K562 (cell line): ENCODE measurements around the gene CXCL6. TPM values are rescaled to one million over a fixed set of nuclear protein-coding genes. Genes with fewer than 3 reads are reported as not detected.
A peak's percentile ranks its signal among the peaks of the same experiment; 100 is the strongest.

Source experiments
- ATAC-seq: fragments of 200-7000 bp; cut with Tn5 transposase; 3 replicates; pipeline ENCODE4 v1.9.1; 2020; ENCODE audit warnings: moderate library complexity
- BruUV-seq: library from RNA; stranded (reverse); fragments of 400-500 nt; replicated peaks from 2 replicates; lab custom pipeline; 2021; lab: Mats Ljungman, UMichigan
- CTCF ChIA-PET: fragments of 300-600 bp; formaldehyde crosslinking; extraction: SDS; loops from one replicate; lab custom pipeline; 2021; ENCODE audit warnings: low intra/inter-chr PET ratio; lab: Yijun Ruan, JAX
- POLR2A ChIA-PET: fragments of 300-600, 350-650 bp; sonication (Branson Sonifier 250); formaldehyde crosslinking; extraction: SDS; loops from one replicate; lab custom pipeline; 2021; ENCODE audit warnings: antibody characterized with exemption, inconsistent platforms; lab: Yijun Ruan, JAX
- DNase-seq, 4 experiments: peaks; one replicate each; pipeline versions ENCODE4 v3.0.0 to v3.0.0-alpha.2; 2011 to 2018; ENCODE audit warnings: low spot score in 3 of 4, mixed read lengths in 3 of 4; ENCODE audit errors: extremely low read depth in 1 of 4
- FAIRE-seq: peaks from 2 replicates; lab custom pipeline; 2011; peaks lifted over from hg19 to GRCh38; lab: Jason Lieb, UNC
- H2AFZ ChIP-seq: 2 replicates; pipeline ENCODE4 v1.6.0; 2011; ENCODE audit warnings: low read depth, low read length, control low read depth, inconsistent platforms
- H3K27ac ChIP-seq: fragments of 200-600 bp; 3 replicates; pipeline ENCODE4 v1.8.0; 2011; ENCODE audit warnings: low read depth, mild to moderate bottlenecking, control low read depth, inconsistent platforms, low read length, moderate library complexity, mixed read lengths; ENCODE audit errors: extremely low read depth
- H3K27me3 ChIP-seq, 2 experiments: fragments of 300-600 bp in 1 of 2; 2 replicates in 1 of 2; 3 replicates in 1 of 2; pipeline versions ENCODE4 v1.6.0 to v1.8.0; 2011; ENCODE audit warnings: inconsistent platforms in 2 of 2, low read length in 2 of 2, mild to moderate bottlenecking in 1 of 2, mixed read lengths in 1 of 2, moderate library complexity in 1 of 2; ENCODE audit not compliant: control insufficient read depth in 2 of 2, insufficient read depth in 2 of 2
- H3K36me3 ChIP-seq: fragments of 300-600 bp; 3 replicates; pipeline ENCODE4 v1.8.0; 2011; ENCODE audit warnings: mild to moderate bottlenecking, low read length, inconsistent platforms; ENCODE audit not compliant: control insufficient read depth, insufficient read depth
- H3K4me1 ChIP-seq, 2 experiments: fragments of 200-600 bp in 1 of 2; replicated peaks in 1 of 2; 2 replicates in 1 of 2; 3 replicates in 1 of 2; pipeline versions ENCODE4 v1.5.1 to v1.8.0; 2011; ENCODE audit warnings: inconsistent platforms in 2 of 2, low read length in 2 of 2, mild to moderate bottlenecking in 1 of 2, mixed read lengths in 1 of 2, moderate library complexity in 1 of 2; ENCODE audit not compliant: control insufficient read depth in 2 of 2, insufficient read depth in 2 of 2
- H3K4me2 ChIP-seq: 2 replicates; pipeline ENCODE4 v1.6.1; 2011; ENCODE audit warnings: low read length, control low read depth, inconsistent platforms, mixed read lengths; ENCODE audit not compliant: insufficient read depth
- H3K4me3 ChIP-seq: fragments of 200-600 bp; sonication (generic), shearing (Covaris generic); 2 replicates; pipeline ENCODE4 v1.5.1; 2016; ENCODE audit warnings: control low read depth, inconsistent platforms
- H3K79me2 ChIP-seq: fragments of 200-600 bp; 3 replicates; pipeline ENCODE4 v1.8.0; 2011; ENCODE audit warnings: low read length, inconsistent platforms; ENCODE audit not compliant: control insufficient read depth, insufficient read depth
- H3K9ac ChIP-seq, 2 experiments: 2 replicates each; pipeline versions ENCODE4 v1.6.0 to v1.6.1; 2011; ENCODE audit warnings: low read depth in 2 of 2, low read length in 2 of 2, control low read depth in 1 of 2, inconsistent platforms in 1 of 2, mild to moderate bottlenecking in 1 of 2, mixed read lengths in 1 of 2; ENCODE audit not compliant: insufficient read depth in 1 of 2
- H3K9me1 ChIP-seq: one replicate; pipeline ENCODE4 v1.6.0; 2011; ENCODE audit warnings: inconsistent platforms, mild to moderate bottlenecking, low read length, moderate library complexity; ENCODE audit not compliant: control insufficient read depth, insufficient read depth
- H3K9me3 ChIP-seq: replicated peaks from 2 replicates; pipeline ENCODE4 v1.5.1; 2011; ENCODE audit warnings: low read depth, low read length, inconsistent platforms; ENCODE audit not compliant: control insufficient read depth, insufficient read depth
- H4K20me1 ChIP-seq: replicated peaks from 2 replicates; pipeline ENCODE4 v1.6.1; 2011; ENCODE audit warnings: low read length, inconsistent platforms, mixed read lengths; ENCODE audit not compliant: control insufficient read depth, insufficient read depth
- BMI1 ChIP-seq: fragments of 150-350 bp; IDR thresholded peaks from 2 replicates; pipeline ENCODE4 v1.6.1; 2014; ENCODE audit warnings: low read length
- C11orf30 ChIP-seq: fragments of 450-650 bp; IDR thresholded peaks from 2 replicates; pipeline ENCODE4 v1.6.1; 2016; ENCODE audit warnings: low read depth, mild to moderate bottlenecking
- CCNT2 ChIP-seq: IDR thresholded peaks from 2 replicates; pipeline ENCODE4 v1.6.1; 2011; ENCODE audit warnings: borderline replicate concordance, low read depth, mild to moderate bottlenecking, moderate library complexity, mixed read lengths, low read length; ENCODE audit not compliant: insufficient read length; ENCODE audit errors: extremely low read depth
- MIER1 ChIP-seq: fragments of 450-650 bp; IDR thresholded peaks from 2 replicates; pipeline ENCODE4 v1.6.1; 2016; ENCODE audit warnings: antibody characterized with exemption, mild to moderate bottlenecking, low read depth
- POU5F1 ChIP-seq: fragments of 150-350 bp; IDR thresholded peaks from 2 replicates; pipeline ENCODE4 v1.6.1; 2014; ENCODE audit warnings: borderline replicate concordance, low read length, low read depth, mild to moderate bottlenecking; ENCODE audit not compliant: partially characterized antibody
- RBBP5 ChIP-seq: fragments of 200-600 bp; sonication (generic); IDR thresholded peaks from 2 replicates; pipeline ENCODE4 v1.6.1; 2012; ENCODE audit warnings: borderline replicate concordance, mild to moderate bottlenecking, low read length, control low read depth, inconsistent platforms; ENCODE audit not compliant: insufficient read depth, poor library complexity, severe bottlenecking
- SAP30 ChIP-seq: fragments of 200-600 bp; sonication (generic); IDR thresholded peaks from 2 replicates; pipeline ENCODE4 v1.6.1; 2012; ENCODE audit warnings: borderline replicate concordance, low read depth, mild to moderate bottlenecking, moderate library complexity, low read length, control low read depth, inconsistent platforms; ENCODE audit not compliant: insufficient read depth, poor library complexity, severe bottlenecking
- SP1 ChIP-seq: sonication (generic); formaldehyde crosslinking; IDR thresholded peaks from 2 replicates; pipeline ENCODE4 v1.8.1; 2022; ENCODE audit warnings: mild to moderate bottlenecking, missing genetic modification reagents
- SREBF2 ChIP-seq: sonication (generic); formaldehyde crosslinking; IDR thresholded peaks from 2 replicates; pipeline ENCODE4 v1.4.0; 2020; ENCODE audit warnings: mild to moderate bottlenecking, missing genetic modification reagents
- TAF9B ChIP-seq: fragments of 450-650 bp; IDR thresholded peaks from 2 replicates; pipeline ENCODE4 v1.6.1; 2018; ENCODE audit warnings: mild to moderate bottlenecking; ENCODE audit not compliant: partially characterized antibody
- TAL1 ChIP-seq: fragments of 450-650 bp; IDR thresholded peaks from 2 replicates; pipeline ENCODE4 v1.6.1; 2016; ENCODE audit warnings: mild to moderate bottlenecking
- ZNF316 ChIP-seq: fragments of 450-650 bp; IDR thresholded peaks from 2 replicates; pipeline ENCODE4 v1.6.1; 2016
- ZNF408 ChIP-seq: fragments of 250-450 bp; sonication (Bioruptor Pico); IDR thresholded peaks from 2 replicates; pipeline ENCODE4 v1.4.0; 2020; ENCODE audit warnings: low read depth, mild to moderate bottlenecking, moderate library complexity
- ZNF561 ChIP-seq: fragments of 450-650 bp; formaldehyde crosslinking; conservative IDR thresholded peaks from 2 replicates; pipeline ENCODE4 v1.4.0; 2020; ENCODE audit warnings: mild to moderate bottlenecking, moderate library complexity
- WGBS: fragments of 100-300 bp; shearing (Covaris generic); methylation state at CpG from one replicate; pipeline ENCODE4 v1.1.6; 2016; ENCODE audit warnings: low coverage, mixed read lengths; ENCODE audit not compliant: insufficient coverage; ENCODE audit errors: missing lambda C conversion rate; 5-methylcytosine and 5-hydroxymethylcytosine counted together
- in situ Hi-C: fragments of 300-500 bp; cut with MboI; formaldehyde crosslinking; loops from 4 replicates; pipeline ENCODE4 v1.15.0; 2018; ENCODE audit warnings: inconsistent platforms, mixed read lengths
- intact Hi-C: fragments of 100-400 bp; cut with micrococcal nuclease; formaldehyde crosslinking; loops from 2 replicates; pipeline ENCODE4 v1.14.2; 2022
- polyA plus RNA-seq, 8 experiments: library from polyadenylated mRNA; depleted of rRNA in 4 of 8; stranded (reverse) in 5 of 8; unstranded in 3 of 8; fragments of >200 nt; fragmentation: Nextera tagmentation in 2 of 8; fragmentation: Illumina TruSeq in 1 of 8; extraction: Ambion mirVana in 2 of 8; extraction: Trizol in 1 of 8; gene quantifications; 2 replicates each; pipeline versions ENCODE4 v1.2.1 to v1.2.3, GENCODE V29; 2011 to 2014; ENCODE audit warnings: inconsistent platforms in 1 of 8, missing spikeins in 1 of 8
- total RNA-seq, 7 experiments: library from RNA; depleted of rRNA in 6 of 7; stranded (reverse); fragments of >200 nt in 6 of 7; fragmentation: Illumina TruSeq in 2 of 7; extraction: Trizol in 2 of 7; gene quantifications; 2 replicates each; pipeline versions ENCODE4 v1.2.1 to v1.2.3, GENCODE V29; 2011 to 2021; ENCODE audit warnings: low replicate concordance in 1 of 7
- TF ChIP-seq, protein P1 (sequence below): fragments of 250-450 bp; sonication (Bioruptor Pico); IDR thresholded peaks from 2 replicates; pipeline ENCODE4 v1.4.0; 2020; ENCODE audit warnings: mild to moderate bottlenecking, moderate library complexity, borderline replicate concordance
- TF ChIP-seq, protein P2 (sequence below): fragments of 450-650 bp; formaldehyde crosslinking; conservative IDR thresholded peaks from 2 replicates; pipeline ENCODE4 v1.4.0; 2022; ENCODE audit warnings: mild to moderate bottlenecking, missing genetic modification characterization
- TF ChIP-seq, protein P3 (sequence below): fragments of 450-650 bp; IDR thresholded peaks from 2 replicates; pipeline ENCODE4 v1.6.1; 2016; ENCODE audit warnings: low read depth, mild to moderate bottlenecking, moderate library complexity

The CXCL6 gene
- total and polyA plus RNA-seq, 9 of the 15 experiments (the other 6 are each of a cell fraction or from before 2014, with no cell fraction given) = not detected

DNA sequence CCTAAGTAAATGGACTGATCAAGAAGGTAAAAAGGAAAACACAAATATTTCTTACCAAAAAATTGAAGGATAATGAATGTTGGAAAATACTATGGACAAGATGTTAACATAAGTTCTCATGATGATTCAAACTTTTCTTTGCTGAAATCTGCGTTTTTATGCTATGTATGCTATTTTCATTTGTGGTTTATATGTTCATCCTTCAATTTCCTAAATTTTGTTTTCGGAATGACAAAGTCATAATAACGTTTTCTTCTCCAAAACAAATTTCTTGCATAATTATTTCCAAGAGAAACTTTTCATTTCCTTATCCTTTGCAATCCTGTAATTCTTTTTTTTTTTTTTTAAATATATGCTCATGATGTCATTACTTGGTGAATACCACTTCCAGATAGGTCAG lies 24.4 kb downstream of the CXCL6 start:
- no peaks in the 10 kb centered on the region for H3K79me2 ChIP-seq
- WGBS = 21% methylated on average over 3 of the region's 3 CpGs
- BruUV-seq = no TSS peak
- H4K20me1 ChIP-seq = no peaks in the 10 kb centered on the region
- no peak overlapping the region for H3K4me3 ChIP-seq
- ATAC-seq (no peak), DNase-seq (no peak), FAIRE-seq (no peak)
- POLR2A ChIA-PET = interaction anchor here (1.8 kb wide), 1 partner anchor 8 kb away, joined by 3 read pairs; the partner anchor contains the start of gene CXCL1
- CTCF ChIA-PET = no interaction called here
- H3K27ac ChIP-seq = no peak overlapping the region
- H3K9ac ChIP-seq = no peak overlapping the region
- H2AFZ ChIP-seq = no peak overlapping the region
- in situ Hi-C loops = no loop called here
- H3K9me1 ChIP-seq = no peaks in the 10 kb centered on the region
- H3K36me3 ChIP-seq = no peaks in the 10 kb centered on the region
- no peak for TF ChIP-seq MIER1
- TF ChIP-seq CCNT2 = no peak
- TF ChIP-seq POU5F1 = no peak
- TF ChIP-seq SP1 (CRISPR knock-in tag) = no peak
- TF ChIP-seq TAL1 = no peak
- no peak for TF ChIP-seq RBBP5
- TF ChIP-seq ZNF316 = peak; percentile 66
- TF ChIP-seq, protein P1, sequence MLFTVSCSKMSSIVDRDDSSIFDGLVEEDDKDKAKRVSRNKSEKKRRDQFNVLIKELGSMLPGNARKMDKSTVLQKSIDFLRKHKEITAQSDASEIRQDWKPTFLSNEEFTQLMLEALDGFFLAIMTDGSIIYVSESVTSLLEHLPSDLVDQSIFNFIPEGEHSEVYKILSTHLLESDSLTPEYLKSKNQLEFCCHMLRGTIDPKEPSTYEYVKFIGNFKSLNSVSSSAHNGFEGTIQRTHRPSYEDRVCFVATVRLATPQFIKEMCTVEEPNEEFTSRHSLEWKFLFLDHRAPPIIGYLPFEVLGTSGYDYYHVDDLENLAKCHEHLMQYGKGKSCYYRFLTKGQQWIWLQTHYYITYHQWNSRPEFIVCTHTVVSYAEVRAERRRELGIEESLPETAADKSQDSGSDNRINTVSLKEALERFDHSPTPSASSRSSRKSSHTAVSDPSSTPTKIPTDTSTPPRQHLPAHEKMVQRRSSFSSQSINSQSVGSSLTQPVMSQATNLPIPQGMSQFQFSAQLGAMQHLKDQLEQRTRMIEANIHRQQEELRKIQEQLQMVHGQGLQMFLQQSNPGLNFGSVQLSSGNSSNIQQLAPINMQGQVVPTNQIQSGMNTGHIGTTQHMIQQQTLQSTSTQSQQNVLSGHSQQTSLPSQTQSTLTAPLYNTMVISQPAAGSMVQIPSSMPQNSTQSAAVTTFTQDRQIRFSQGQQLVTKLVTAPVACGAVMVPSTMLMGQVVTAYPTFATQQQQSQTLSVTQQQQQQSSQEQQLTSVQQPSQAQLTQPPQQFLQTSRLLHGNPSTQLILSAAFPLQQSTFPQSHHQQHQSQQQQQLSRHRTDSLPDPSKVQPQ = no peak
- no peak for TF ChIP-seq SAP30
- no peak for TF ChIP-seq ZNF408 (CRISPR knock-in tag)
- TF ChIP-seq ZNF561 (CRISPR knock-in tag) = no peak
- TF ChIP-seq, protein P2, sequence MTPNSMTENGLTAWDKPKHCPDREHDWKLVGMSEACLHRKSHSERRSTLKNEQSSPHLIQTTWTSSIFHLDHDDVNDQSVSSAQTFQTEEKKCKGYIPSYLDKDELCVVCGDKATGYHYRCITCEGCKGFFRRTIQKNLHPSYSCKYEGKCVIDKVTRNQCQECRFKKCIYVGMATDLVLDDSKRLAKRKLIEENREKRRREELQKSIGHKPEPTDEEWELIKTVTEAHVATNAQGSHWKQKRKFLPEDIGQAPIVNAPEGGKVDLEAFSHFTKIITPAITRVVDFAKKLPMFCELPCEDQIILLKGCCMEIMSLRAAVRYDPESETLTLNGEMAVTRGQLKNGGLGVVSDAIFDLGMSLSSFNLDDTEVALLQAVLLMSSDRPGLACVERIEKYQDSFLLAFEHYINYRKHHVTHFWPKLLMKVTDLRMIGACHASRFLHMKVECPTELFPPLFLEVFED (CRISPR knock-in tag) = no peak
- TF ChIP-seq, protein P3, sequence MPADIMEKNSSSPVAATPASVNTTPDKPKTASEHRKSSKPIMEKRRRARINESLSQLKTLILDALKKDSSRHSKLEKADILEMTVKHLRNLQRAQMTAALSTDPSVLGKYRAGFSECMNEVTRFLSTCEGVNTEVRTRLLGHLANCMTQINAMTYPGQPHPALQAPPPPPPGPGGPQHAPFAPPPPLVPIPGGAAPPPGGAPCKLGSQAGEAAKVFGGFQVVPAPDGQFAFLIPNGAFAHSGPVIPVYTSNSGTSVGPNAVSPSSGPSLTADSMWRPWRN = no peak
- peak; percentile 22; the same call in 1 of the 2 replicates for TF ChIP-seq C11orf30
- TF ChIP-seq TAF9B = no peak
- TF ChIP-seq SREBF2 (CRISPR knock-in tag) = no peak
- TF ChIP-seq BMI1 = no peak
- H3K27me3 ChIP-seq = no peaks in the 10 kb centered on the region
- no peaks in the 10 kb centered on the region for H3K9me3 ChIP-seq
- H3K4me1 ChIP-seq = no peaks in the 10 kb centered on the region; a peak in 1 of 5 replicates
- intact Hi-C loops = no loop called here
- no peak overlapping the region for H3K4me2 ChIP-seq
